8988T (cell line): ENCODE results near the gene NOL3.

Experiments used
- DNase-seq: peaks from one replicate; pipeline ENCODE4 v3.0.0; 2011

NOL3 gene

GRCh38 chr16:67173323-67173722 is 3.0 kb downstream of the NOL3 start:
- DNase-seq, result no peak

GRCh38 chr16:67173808-67174705 is 3.7 kb downstream of the NOL3 start:
- DNase-seq, result peak; percentile 96

GRCh38 chr16:67174706-67175231 is 4.4 kb downstream of the NOL3 start:
- DNase-seq, result no peak

GRCh38 chr16:67176662-67177061 is 6.3 kb downstream of the NOL3 start:
- DNase-seq, result no peak

GRCh38 chr16:67177743-67178699 is 7.7 kb downstream of the NOL3 start:
- DNase-seq, result peak; percentile 97

GRCh38 chr16:67179421-67180080 is 9.2 kb downstream of the NOL3 start:
- DNase-seq, result no peak

- DNase-seq, result no peak
Measured at GRCh38 chr16:67180166-67180565, 9.8 kb downstream of the NOL3 start.

- no peak for DNase-seq
Measured at GRCh38 chr16:67181346-67181745, 11.0 kb downstream of the NOL3 start.

- DNase-seq, result no peak
Measured at GRCh38 chr16:67182288-67182687, 11.9 kb downstream of the NOL3 start.

GRCh38 chr16:67183284-67183626 is 12.9 kb downstream of the NOL3 start:
- no peak for DNase-seq

- DNase-seq, result peak; percentile 100
Measured at GRCh38 chr16:67183627-67184452, 13.5 kb downstream of the NOL3 start, which contains the start of gene MATCAP1. Gene MATCAP1 (minus strand): TSS chr16:67183963. CDS start chr16:67180610, 3,353 bp downstream.

GRCh38 chr16:67184453-67184994 is 14.2 kb downstream of the NOL3 start:
- no peak for DNase-seq

GRCh38 chr16:67184995-67185650 is 14.8 kb downstream of the NOL3 start:
- DNase-seq, result peak; percentile 93

GRCh38 chr16:67185651-67186134 is 15.4 kb downstream of the NOL3 start:
- no peak for DNase-seq

GRCh38 chr16:67186550-67186950 is 16.2 kb downstream of the NOL3 start:
- DNase-seq, result no peak

GRCh38 chr16:67187175-67187890 is 17.0 kb downstream of the NOL3 start:
- no peak for DNase-seq

GRCh38 chr16:67188323-67188722 is 18.0 kb downstream of the NOL3 start:
- no peak for DNase-seq

GRCh38 chr16:67188798-67189197 is 18.5 kb downstream of the NOL3 start:
- no peak for DNase-seq

- no peak for DNase-seq
Measured at GRCh38 chr16:67190041-67190440, 19.7 kb downstream of the NOL3 start, which contains the start of gene EXOC3L1. Gene EXOC3L1 (minus strand): TSS chr16:67190136. CDS start chr16:67189676, 460 bp downstream.
